ENCODE data around the gene DNPEP. TPM values are rescaled to one million over a fixed set of nuclear protein-coding genes. Genes with fewer than 3 reads are reported as not detected.

Gene DNPEP
- total RNA-seq, 1 experiment from 2014 or later = 60.9 TPM

DNA sequence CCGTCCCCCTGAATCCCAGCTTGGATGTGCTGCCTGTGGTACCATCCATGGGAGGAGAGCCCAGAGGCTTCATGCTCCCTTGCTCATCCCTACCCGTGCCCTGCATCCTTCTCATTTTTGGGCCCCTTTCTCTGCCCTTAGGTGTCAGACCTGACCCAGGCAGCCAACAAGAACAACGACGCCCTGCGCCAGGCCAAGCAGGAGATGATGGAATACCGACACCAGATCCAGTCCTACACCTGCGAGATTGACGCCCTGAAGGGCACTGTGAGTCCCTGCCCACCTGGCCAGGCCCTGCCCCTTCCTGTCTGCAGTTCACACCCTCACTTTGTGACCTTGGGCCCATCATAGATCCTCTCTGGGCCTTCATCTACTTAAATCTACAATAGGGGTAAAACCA, 33.0 kb upstream of the DNPEP start:
- Histone ChIP-seq H3K4ac (ENCODE audit: low read depth, low read length) (no peak overlapping the region), H4K8ac (replicated peaks; ENCODE audit: insufficient read length, low read depth, low read length) (no peak overlapping the region), H2AFZ (ENCODE audit: low read length) (no peak overlapping the region), H3K18ac (ENCODE audit: insufficient read length, low read depth, low read length) (no peak overlapping the region), H2BK5ac (ENCODE audit: insufficient read length, low read length) (no peak overlapping the region), H3K4me1 (ENCODE audit: insufficient read depth, low read length) (peaks cover 9% of the 10 kb centered on the region; the same call in 1 of the 2 replicates), H2BK12ac (ENCODE audit: insufficient read length, low read depth, low read length) (no peak overlapping the region), H3K56ac (ENCODE audit: insufficient read length, low read depth, low read length) (no peak overlapping the region), H2BK15ac (ENCODE audit: low read depth, low read length) (no peak overlapping the region), H4K20me1 (ENCODE audit: control insufficient read depth, insufficient read depth, insufficient read length) (no peaks in the 10 kb centered on the region), H3K27ac (ENCODE audit: insufficient read length, low read depth, low read length) (no peak overlapping the region), H2BK120ac (ENCODE audit: low read depth, low read length, poor library complexity, severe bottlenecking) (no peak overlapping the region), H3K14ac (ENCODE audit: insufficient read depth, low read length) (no peak overlapping the region), H3K9me3 (ENCODE audit: control insufficient read depth, low read depth, low read length) (no peaks in the 10 kb centered on the region), H3K79me1 (ENCODE audit: insufficient read depth, low read depth, low read length, poor library complexity, severe bottlenecking) (no peaks in the 10 kb centered on the region), H4K91ac (ENCODE audit: insufficient read length, low read depth, low read length) (no peak overlapping the region), H3K23ac (ENCODE audit: insufficient read length, low read depth, low read length) (no peak overlapping the region), H4K5ac (ENCODE audit: insufficient read length, low read depth, low read length) (no peak overlapping the region), H3K27me3 (ENCODE audit: insufficient read depth, low read length) (no peaks in the 10 kb centered on the region; the same call in 1 of the 2 replicates), H3T11ph (ENCODE audit: low read length) (no peak overlapping the region), H3K79me2 (ENCODE audit: insufficient read depth, low read length) (no peaks in the 10 kb centered on the region), H3K23me2 (ENCODE audit: insufficient read length, low read depth, low read length, poor library complexity, severe bottlenecking) (no peaks in the 10 kb centered on the region), H3K9ac (ENCODE audit: extremely low read depth, insufficient read length, low read length) (no peak overlapping the region), H2AK5ac (ENCODE audit: insufficient read length, low read length) (no peak overlapping the region), H2BK20ac (ENCODE audit: low read depth, low read length, poor library complexity, severe bottlenecking) (no peak overlapping the region), H3K4me2 (ENCODE audit: insufficient read depth, insufficient read length, low read length) (no peak overlapping the region)
- Mint-ChIP-seq H3K9me3 (no peaks in the 10 kb centered on the region), H3K27ac (peak overlapping the region in 1 of 3 experiments; percentile 56; a peak in 1 of 7 replicates), H3K36me3 (ENCODE audit: insufficient read depth in 1 of 3, low read depth in 3 of 3) (no peaks in the 10 kb centered on the region; a peak in 1 of 7 replicates), H3K4me1 (peaks cover 26 to 30% of the 10 kb centered on the region in 2 experiments), H3K4me3 (no peak overlapping the region), H3K27me3 (ENCODE audit: low read depth) (peaks cover 35% of the 10 kb centered on the region)
- DNase-seq = no peak
- WGBS (ENCODE audit: extremely low coverage, insufficient read length, low lambda C conversion rate) = no CpG with 5 or more reads among the region's 8 CpGs
- TF ChIP-seq, protein P1, sequence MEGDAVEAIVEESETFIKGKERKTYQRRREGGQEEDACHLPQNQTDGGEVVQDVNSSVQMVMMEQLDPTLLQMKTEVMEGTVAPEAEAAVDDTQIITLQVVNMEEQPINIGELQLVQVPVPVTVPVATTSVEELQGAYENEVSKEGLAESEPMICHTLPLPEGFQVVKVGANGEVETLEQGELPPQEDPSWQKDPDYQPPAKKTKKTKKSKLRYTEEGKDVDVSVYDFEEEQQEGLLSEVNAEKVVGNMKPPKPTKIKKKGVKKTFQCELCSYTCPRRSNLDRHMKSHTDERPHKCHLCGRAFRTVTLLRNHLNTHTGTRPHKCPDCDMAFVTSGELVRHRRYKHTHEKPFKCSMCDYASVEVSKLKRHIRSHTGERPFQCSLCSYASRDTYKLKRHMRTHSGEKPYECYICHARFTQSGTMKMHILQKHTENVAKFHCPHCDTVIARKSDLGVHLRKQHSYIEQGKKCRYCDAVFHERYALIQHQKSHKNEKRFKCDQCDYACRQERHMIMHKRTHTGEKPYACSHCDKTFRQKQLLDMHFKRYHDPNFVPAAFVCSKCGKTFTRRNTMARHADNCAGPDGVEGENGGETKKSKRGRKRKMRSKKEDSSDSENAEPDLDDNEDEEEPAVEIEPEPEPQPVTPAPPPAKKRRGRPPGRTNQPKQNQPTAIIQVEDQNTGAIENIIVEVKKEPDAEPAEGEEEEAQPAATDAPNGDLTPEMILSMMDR (conservative IDR thresholded peaks at IDR 0.05) = no peak
